ENCODE measurements around the gene TNNT1. TPM values are rescaled to one million over a fixed set of nuclear protein-coding genes. Genes with fewer than 3 reads are reported as not detected.
A peak's percentile ranks its signal among the peaks of the same experiment; 100 is the strongest.

Gene TNNT1
- total RNA-seq, 4 donors from 2014 or later, result 4.4 TPM; not detected in 3

DNA sequence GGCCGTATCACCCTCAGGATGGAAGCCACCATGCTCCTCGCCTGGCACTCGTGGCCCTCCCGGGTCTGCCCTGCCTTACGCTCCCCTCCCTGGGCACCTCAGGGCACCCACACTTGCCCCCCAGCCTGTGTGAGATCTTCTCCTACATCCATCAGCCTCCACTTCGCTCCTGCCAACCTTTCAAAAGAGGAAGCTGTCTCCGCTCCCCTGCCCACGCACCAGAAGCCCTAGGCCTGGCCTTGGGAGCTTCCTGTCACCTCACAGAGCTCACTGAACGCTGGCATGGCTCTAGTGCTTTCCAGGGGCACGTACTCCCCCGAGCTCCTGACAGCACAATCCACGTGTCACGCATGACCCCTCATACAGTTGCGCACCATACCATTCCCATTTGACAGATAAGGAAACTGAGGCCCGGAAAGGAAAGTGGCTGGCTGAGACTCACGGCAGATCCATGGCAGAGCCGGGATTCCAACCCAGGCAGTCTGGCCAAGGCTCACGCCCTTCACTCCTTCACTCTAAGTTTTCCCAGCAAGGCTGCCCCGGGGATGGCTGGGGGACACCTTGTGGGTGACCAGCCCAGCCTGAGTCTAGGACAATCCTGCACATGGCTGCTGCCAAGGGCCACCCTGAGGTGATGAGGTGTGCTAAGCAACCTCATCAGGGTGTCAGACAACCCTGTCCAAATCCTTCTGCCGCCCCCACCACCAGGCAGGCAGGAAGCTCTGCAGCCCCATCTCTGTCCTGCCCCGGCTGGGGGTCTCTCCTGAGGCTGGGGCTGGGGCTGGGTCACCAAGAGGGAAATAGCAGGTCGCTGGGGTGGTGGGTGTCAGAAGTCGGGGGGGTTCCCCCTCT lies 50.9 kb downstream of the TNNT1 start:
- peaks cover 0 to 40% (median 0%) of the 10 kb centered on the region in 3 donors for H3K4me1 ChIP-seq
- H3K9me3 ChIP-seq, result peaks cover 0 to 4% (median 0%) of the 10 kb centered on the region in 3 donors
- no peak for ATAC-seq
- H3K36me3 ChIP-seq, result peaks cover 0 to 82% of the 10 kb centered on the region in 2 donors
- no peak overlapping the region for H3K4me3 ChIP-seq
- H3K27me3 ChIP-seq, result no peaks in the 10 kb centered on the region
- TF ChIP-seq POLR2A (IDR thresholded peaks at IDR 0.05) (no peak), POLR2AphosphoS5 (IDR thresholded peaks at IDR 0.05) (no peak), EP300 (IDR thresholded peaks at IDR 0.05) (no peak)
- TF ChIP-seq, protein P1, sequence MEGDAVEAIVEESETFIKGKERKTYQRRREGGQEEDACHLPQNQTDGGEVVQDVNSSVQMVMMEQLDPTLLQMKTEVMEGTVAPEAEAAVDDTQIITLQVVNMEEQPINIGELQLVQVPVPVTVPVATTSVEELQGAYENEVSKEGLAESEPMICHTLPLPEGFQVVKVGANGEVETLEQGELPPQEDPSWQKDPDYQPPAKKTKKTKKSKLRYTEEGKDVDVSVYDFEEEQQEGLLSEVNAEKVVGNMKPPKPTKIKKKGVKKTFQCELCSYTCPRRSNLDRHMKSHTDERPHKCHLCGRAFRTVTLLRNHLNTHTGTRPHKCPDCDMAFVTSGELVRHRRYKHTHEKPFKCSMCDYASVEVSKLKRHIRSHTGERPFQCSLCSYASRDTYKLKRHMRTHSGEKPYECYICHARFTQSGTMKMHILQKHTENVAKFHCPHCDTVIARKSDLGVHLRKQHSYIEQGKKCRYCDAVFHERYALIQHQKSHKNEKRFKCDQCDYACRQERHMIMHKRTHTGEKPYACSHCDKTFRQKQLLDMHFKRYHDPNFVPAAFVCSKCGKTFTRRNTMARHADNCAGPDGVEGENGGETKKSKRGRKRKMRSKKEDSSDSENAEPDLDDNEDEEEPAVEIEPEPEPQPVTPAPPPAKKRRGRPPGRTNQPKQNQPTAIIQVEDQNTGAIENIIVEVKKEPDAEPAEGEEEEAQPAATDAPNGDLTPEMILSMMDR (IDR thresholded peaks at IDR 0.05), result no peak
- H3K27ac ChIP-seq, result no peak overlapping the region
- 89 to 100% methylated on average over 5 to 12 of the region's 23 CpGs for WGBS, 2 donors (ENCODE audit: low coverage in 1 of 2)

- Histone ChIP-seq H3K4me1 (peaks cover 0 to 40% (median 0%) of the 10 kb centered on the region in 3 donors), H3K27ac (no peak overlapping the region), H3K9me3 (no peaks in the 10 kb centered on the region), H3K27me3 (no peaks in the 10 kb centered on the region), H3K36me3 (peaks cover 0 to 82% of the 10 kb centered on the region in 2 donors), H3K4me3 (no peak overlapping the region)
- ATAC-seq, result no peak
- 83 to 100% methylated on average over 2 of the region's 23 CpGs for WGBS, 2 donors (ENCODE audit: low coverage in 1 of 2)
- TF ChIP-seq, protein P1 (IDR thresholded peaks at IDR 0.05), result no peak
- TF ChIP-seq EP300 (IDR thresholded peaks at IDR 0.05) (no peak), POLR2A (IDR thresholded peaks at IDR 0.05) (no peak), POLR2AphosphoS5 (IDR thresholded peaks at IDR 0.05) (no peak)
Measured at GRCh38 chr19:55096061-55096701, 52.8 kb downstream of the TNNT1 start.

GRCh38 chr19:55095260-55096060 lies 53.5 kb downstream of the TNNT1 start:
- H3K4me3 ChIP-seq, result no peak overlapping the region
- WGBS, 2 donors (ENCODE audit: low coverage in 1 of 2), result 59% methylated on average over 4 of the region's 23 CpGs; no CpG with 5 or more reads in 1 of the 2 donors
- no peak for ATAC-seq
- H3K36me3 ChIP-seq, result peaks cover 0 to 82% of the 10 kb centered on the region in 2 donors
- TF ChIP-seq POLR2A (IDR thresholded peaks at IDR 0.05) (no peak), EP300 (IDR thresholded peaks at IDR 0.05) (no peak), POLR2AphosphoS5 (IDR thresholded peaks at IDR 0.05) (no peak)
- TF ChIP-seq, protein P1 (IDR thresholded peaks at IDR 0.05), result no peak
- no peak overlapping the region for H3K27ac ChIP-seq
- H3K4me1 ChIP-seq, result peaks cover 0 to 33% (median 0%) of the 10 kb centered on the region in 3 donors
- no peaks in the 10 kb centered on the region for H3K27me3 ChIP-seq
- H3K9me3 ChIP-seq, result no peaks in the 10 kb centered on the region

DNA sequence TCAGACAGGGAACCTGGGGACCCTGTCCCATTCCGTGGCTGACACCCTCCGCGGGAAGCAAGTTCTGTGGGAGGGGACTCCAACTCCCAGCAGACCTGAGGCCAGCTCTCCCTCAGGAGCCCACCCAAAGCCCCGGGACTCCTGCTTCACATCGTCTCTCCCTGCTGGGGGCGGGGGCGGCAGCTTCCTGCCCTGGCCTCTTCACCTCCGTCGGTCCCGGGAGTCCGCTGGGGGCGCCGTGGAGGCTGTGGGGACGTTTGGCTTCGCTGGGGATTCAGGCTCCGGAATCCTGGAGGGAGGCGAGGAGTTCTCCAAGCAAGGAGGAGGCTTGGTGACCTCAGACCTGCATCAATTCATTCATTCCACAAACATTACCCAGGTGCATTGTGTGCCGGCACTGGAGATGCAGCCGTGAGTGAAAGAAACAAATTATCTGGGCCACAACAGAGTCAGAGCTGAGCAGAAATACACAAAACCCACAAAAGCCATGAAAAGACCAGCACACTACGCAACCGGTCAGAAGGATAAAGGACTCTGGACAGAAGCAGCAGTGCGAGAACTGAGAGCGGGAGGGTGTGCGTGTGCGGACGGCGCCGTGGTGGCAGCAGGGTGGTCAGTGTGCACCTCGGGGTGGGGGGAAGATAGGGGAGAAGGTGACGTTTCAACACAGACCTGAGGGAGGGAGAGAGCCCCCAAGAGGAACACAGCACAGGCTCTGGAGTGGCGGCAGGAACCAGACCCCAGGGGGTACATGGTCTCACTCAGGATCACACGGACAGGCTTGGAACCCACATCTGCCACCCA lies 54.3 kb downstream of the TNNT1 start:
- Histone ChIP-seq H3K36me3 (peaks cover 0 to 82% of the 10 kb centered on the region in 2 donors), H3K27me3 (no peaks in the 10 kb centered on the region), H3K4me3 (no peak overlapping the region), H3K27ac (peak overlapping the region in 2 of 4 donors; percentile 12 to 15), H3K9me3 (no peaks in the 10 kb centered on the region), H3K4me1 (peaks cover 0 to 25% (median 0%) of the 10 kb centered on the region in 3 donors)
- WGBS, 2 donors (ENCODE audit: low coverage in 1 of 2), result 83% methylated on average over 11 of the region's 32 CpGs; no CpG with 5 or more reads in 1 of the 2 donors
- no peak for TF ChIP-seq EP300 (IDR thresholded peaks at IDR 0.05)
- ATAC-seq, result no peak
